Left lung (tissue), 10 donors: Measurements from ENCODE around the gene TRAPPC10. TPM values are rescaled to one million over a fixed set of nuclear protein-coding genes. Genes with fewer than 3 reads are reported as not detected.

Experiments used
- ATAC-seq: fragments of 200-7000 bp; cut with Tn5 transposase; one replicate; pipeline ENCODE4 v1.9.1; 2020; ENCODE audit warnings: moderate library complexity
- DNase-seq, 4 donors: peaks; one replicate each; pipeline ENCODE4 v3.0.0-alpha.2; 2013 to 2020
- H3K27ac ChIP-seq, 2 donors: fragments of 200-600 bp; sonication (generic) in 1 of 2; one replicate each; pipeline versions ENCODE4 v1.5.0 to v1.8.0; 2020 to 2021
- H3K27me3 ChIP-seq, 2 donors: fragments of 200-600 bp; sonication (generic) in 1 of 2; one replicate each; pipeline versions ENCODE4 v1.5.0 to v1.8.0; 2020 to 2021
- H3K36me3 ChIP-seq, 2 donors: fragments of 200-600 bp; sonication (generic) in 1 of 2; one replicate each; pipeline versions ENCODE4 v1.5.0 to v1.8.0; 2020 to 2021
- H3K4me1 ChIP-seq, 2 donors: fragments of 200-600 bp; one replicate each; pipeline ENCODE4 v1.8.0; 2021
- H3K4me3 ChIP-seq, 2 donors: fragments of 200-600 bp; sonication (generic) in 1 of 2; one replicate each; pipeline versions ENCODE4 v1.5.0 to v1.8.0; 2020 to 2021; ENCODE audit warnings: mild to moderate bottlenecking in 1 of 2
- H3K9me3 ChIP-seq, 2 donors: fragments of 200-600 bp; sonication (generic) in 1 of 2; one replicate each; pipeline versions ENCODE4 v1.5.0 to v1.8.0; 2020 to 2021
- CTCF ChIP-seq, 2 donors: fragments of 200-600 bp; sonication (generic) in 1 of 2; IDR thresholded peaks; one replicate each; pipeline versions ENCODE4 v1.5.0 to v1.8.0; 2021; ENCODE audit warnings: antibody characterized with exemption in 2 of 2
- intact Hi-C, 2 donors: fragments of 100-400 bp; cut with DNase I; formaldehyde crosslinking; loops; one replicate each; pipeline versions ENCODE4 v1.11.2 to v1.14.2; 2022
- polyA plus RNA-seq, 6 donors: library from polyadenylated mRNA; unstranded; fragments of 120-200 nt; gene quantifications; one replicate each; pipeline ENCODE4 v1.2.1, GENCODE V29; 2013; ENCODE audit not compliant: insufficient read length in 6 of 6
- total RNA-seq, 2 donors: library from RNA; stranded (reverse); fragmentation: NEBNext Ultra II Directional; extraction: Animal tissue kit (Norgen Biotek cat#: 25700); gene quantifications; one replicate each; pipeline ENCODE4 v1.2.1, GENCODE V29; 2021
- donor health status: DM: no; HTN: yes; CAD: no.
- donor health status: DM: no; HTN: no; CAD: no.

TRAPPC10 gene
- total and polyA plus RNA-seq, 8 donors: 26.6 to 43.5 (median 29.1) TPM

- intact Hi-C loops: no loop called here
- TF ChIP-seq CTCF (IDR thresholded peaks at IDR 0.05): no peak
- H3K4me1 ChIP-seq: no peaks in the 10 kb centered on the region
- H3K4me3 ChIP-seq: no peak overlapping the region
- no peak overlapping the region for H3K27ac ChIP-seq
- H3K9me3 ChIP-seq: no peaks in the 10 kb centered on the region
- peaks cover 0 to 24% of the 10 kb centered on the region in 2 donors for H3K36me3 ChIP-seq
- DNase-seq (peak in 1 of 4 donors; percentile 60), ATAC-seq (no peak)
- H3K27me3 ChIP-seq: peaks cover 0 to 8% of the 10 kb centered on the region in 2 donors
These were observed 25.3 kb upstream of the TRAPPC10 start for GRCh38 chr21:43986544-43987451.

GRCh38 chr21:43987509-43987908, 24.6 kb upstream of the TRAPPC10 start:
- Histone ChIP-seq H3K27me3 (peaks cover 0 to 8% of the 10 kb centered on the region in 2 donors), H3K9me3 (no peaks in the 10 kb centered on the region), H3K4me3 (no peak overlapping the region), H3K27ac (no peak overlapping the region), H3K4me1 (no peaks in the 10 kb centered on the region), H3K36me3 (peaks cover 0 to 17% of the 10 kb centered on the region in 2 donors)
- intact Hi-C loops: no loop called here
- peak in 1 of 4 donors; percentile 27 for DNase-seq
- no peak for ATAC-seq
- no peak for TF ChIP-seq CTCF (IDR thresholded peaks at IDR 0.05)

- TF ChIP-seq CTCF (IDR thresholded peaks at IDR 0.05): no peak
- Histone ChIP-seq H3K4me1 (no peaks in the 10 kb centered on the region), H3K27me3 (peaks cover 0 to 10% of the 10 kb centered on the region in 2 donors), H3K4me3 (no peak overlapping the region), H3K36me3 (peaks cover 0 to 12% of the 10 kb centered on the region in 2 donors), H3K9me3 (no peaks in the 10 kb centered on the region), H3K27ac (no peak overlapping the region)
- ATAC-seq (no peak), DNase-seq (peak in 1 of 4 donors; percentile 27)
- intact Hi-C loops: no loop called here
These were observed 24.1 kb upstream of the TRAPPC10 start for GRCh38 chr21:43988016-43988415.

GRCh38 chr21:43988506-43989230, 23.4 kb upstream of the TRAPPC10 start:
- peak in 1 of 4 donors; percentile 68 for DNase-seq
- Histone ChIP-seq H3K4me1 (no peaks in the 10 kb centered on the region), H3K9me3 (no peaks in the 10 kb centered on the region), H3K27ac (no peak overlapping the region), H3K4me3 (no peak overlapping the region), H3K36me3 (peaks cover 0 to 5% of the 10 kb centered on the region in 2 donors), H3K27me3 (peaks cover 0 to 17% of the 10 kb centered on the region in 2 donors)
- TF ChIP-seq CTCF (IDR thresholded peaks at IDR 0.05): no peak
- intact Hi-C loops: no loop called here
- ATAC-seq: no peak

GRCh38 chr21:43989401-43989800, 22.7 kb upstream of the TRAPPC10 start:
- Histone ChIP-seq H3K9me3 (no peaks in the 10 kb centered on the region), H3K27me3 (peaks cover 0 to 24% of the 10 kb centered on the region in 2 donors), H3K36me3 (no peaks in the 10 kb centered on the region), H3K4me1 (no peaks in the 10 kb centered on the region), H3K4me3 (no peak overlapping the region), H3K27ac (no peak overlapping the region)
- ATAC-seq (no peak), DNase-seq (no peak)
- no peak for TF ChIP-seq CTCF (IDR thresholded peaks at IDR 0.05)
- intact Hi-C loops: no loop called here
